Measurements from ENCODE around the gene CLDN9. TPM values are rescaled to one million over a fixed set of nuclear protein-coding genes. Genes with fewer than 3 reads are reported as not detected.

Gene CLDN9
- total RNA-seq, 1 donor from 2014 or later = 0.73 TPM

GRCh38 chr16:2973093-2973492 is 39.6 kb upstream of the CLDN9 start:
- intact Hi-C loops (cut with DNase I) = no loop called here
- ATAC-seq (ENCODE audit: poor library complexity) (no peak), DNase-seq (no peak)

- ATAC-seq (ENCODE audit: poor library complexity) = no peak
- no peak for DNase-seq
- intact Hi-C loops (cut with DNase I) = no loop called here
Measured at GRCh38 chr16:2973605-2974318, 39.0 kb upstream of the CLDN9 start.

- DNase-seq = no peak
- intact Hi-C loops (cut with DNase I) = no loop called here
Measured at GRCh38 chr16:2974319-2975056, 38.2 kb upstream of the CLDN9 start.

GRCh38 chr16:2975161-2975795 is 37.4 kb upstream of the CLDN9 start:
- intact Hi-C loops (cut with DNase I) = no loop called here
- DNase-seq (no peak), ATAC-seq (ENCODE audit: poor library complexity) (no peak)

More at GRCh38 chr16:2974319-2975056, 38.2 kb upstream of the CLDN9 start:
- no peak for ATAC-seq (ENCODE audit: poor library complexity)

- intact Hi-C loops (cut with DNase I) = no loop called here
- DNase-seq (no peak), ATAC-seq (ENCODE audit: poor library complexity) (no peak)
Measured at GRCh38 chr16:2976201-2976600, 36.5 kb upstream of the CLDN9 start.

- intact Hi-C loops (cut with DNase I) = no loop called here
- no peak for ATAC-seq (ENCODE audit: poor library complexity)
- no peak for DNase-seq
Measured at GRCh38 chr16:2976673-2977072, 36.0 kb upstream of the CLDN9 start.

- no peak for DNase-seq
- intact Hi-C loops (cut with DNase I) = no loop called here
- no peak for ATAC-seq (ENCODE audit: poor library complexity)
Measured at GRCh38 chr16:2977440-2977839, 35.3 kb upstream of the CLDN9 start.

GRCh38 chr16:2979669-2980226 is 33.0 kb upstream of the CLDN9 start:
- ATAC-seq (ENCODE audit: poor library complexity) = no peak
- DNase-seq = no peak
- intact Hi-C loops (cut with DNase I) = no loop called here

- DNase-seq = peak; percentile 95
- ATAC-seq (ENCODE audit: poor library complexity) = peak; percentile 97
- intact Hi-C loops (cut with DNase I) = no loop called here
Measured at GRCh38 chr16:2980227-2981176, 32.2 kb upstream of the CLDN9 start, which contains the start of gene PKMYT1. TSS of gene PKMYT1 (minus strand) at chr16:2980446. CDS start at chr16:2979657, 789 bp downstream.

GRCh38 chr16:2981177-2981898 is 31.4 kb upstream of the CLDN9 start:
- ATAC-seq (ENCODE audit: poor library complexity) = no peak
- no peak for DNase-seq
- intact Hi-C loops (cut with DNase I) = no loop called here

GRCh38 chr16:2981899-2982250 is 30.8 kb upstream of the CLDN9 start:
- ATAC-seq (ENCODE audit: poor library complexity) (no peak), DNase-seq (no peak)
- intact Hi-C loops (cut with DNase I) = no loop called here

- DNase-seq (no peak), ATAC-seq (ENCODE audit: poor library complexity) (no peak)
- intact Hi-C loops (cut with DNase I) = no loop called here
Measured at GRCh38 chr16:2982402-2982801, 30.3 kb upstream of the CLDN9 start.

GRCh38 chr16:2983706-2984136 is 29.0 kb upstream of the CLDN9 start:
- intact Hi-C loops (cut with DNase I) = no loop called here
- peak; percentile 55 for ATAC-seq (ENCODE audit: poor library complexity)
- DNase-seq = peak; percentile 90

- intact Hi-C loops (cut with DNase I) = no loop called here
- ATAC-seq (ENCODE audit: poor library complexity) (peak; percentile 50), DNase-seq (peak; percentile 66)
Measured at GRCh38 chr16:2985462-2985861, 27.3 kb upstream of the CLDN9 start.

- intact Hi-C loops (cut with DNase I) = no loop called here
- ATAC-seq (ENCODE audit: poor library complexity) (peak; percentile 78), DNase-seq (peak; percentile 80)
Measured at GRCh38 chr16:2985893-2986355, 26.8 kb upstream of the CLDN9 start.

- ATAC-seq (ENCODE audit: poor library complexity) (no peak), DNase-seq (no peak)
- intact Hi-C loops (cut with DNase I) = no loop called here
Measured at GRCh38 chr16:2986623-2987188, 26.0 kb upstream of the CLDN9 start.

GRCh38 chr16:2987286-2987685 is 25.4 kb upstream of the CLDN9 start:
- DNase-seq (no peak), ATAC-seq (ENCODE audit: poor library complexity) (no peak)
- intact Hi-C loops (cut with DNase I) = no loop called here

All from Right ventricle myocardium superior (tissue), 1 donor.